ENCODE data around the gene ZNF598. TPM values are rescaled to one million over a fixed set of nuclear protein-coding genes. Genes with fewer than 3 reads are reported as not detected.
A peak's percentile ranks its signal among the peaks of the same experiment; 100 is the strongest.

The ZNF598 gene
- polyA plus RNA-seq, 1 of the 3 experiments (the other 2 are of a cell fraction): 47.8 TPM

DNA sequence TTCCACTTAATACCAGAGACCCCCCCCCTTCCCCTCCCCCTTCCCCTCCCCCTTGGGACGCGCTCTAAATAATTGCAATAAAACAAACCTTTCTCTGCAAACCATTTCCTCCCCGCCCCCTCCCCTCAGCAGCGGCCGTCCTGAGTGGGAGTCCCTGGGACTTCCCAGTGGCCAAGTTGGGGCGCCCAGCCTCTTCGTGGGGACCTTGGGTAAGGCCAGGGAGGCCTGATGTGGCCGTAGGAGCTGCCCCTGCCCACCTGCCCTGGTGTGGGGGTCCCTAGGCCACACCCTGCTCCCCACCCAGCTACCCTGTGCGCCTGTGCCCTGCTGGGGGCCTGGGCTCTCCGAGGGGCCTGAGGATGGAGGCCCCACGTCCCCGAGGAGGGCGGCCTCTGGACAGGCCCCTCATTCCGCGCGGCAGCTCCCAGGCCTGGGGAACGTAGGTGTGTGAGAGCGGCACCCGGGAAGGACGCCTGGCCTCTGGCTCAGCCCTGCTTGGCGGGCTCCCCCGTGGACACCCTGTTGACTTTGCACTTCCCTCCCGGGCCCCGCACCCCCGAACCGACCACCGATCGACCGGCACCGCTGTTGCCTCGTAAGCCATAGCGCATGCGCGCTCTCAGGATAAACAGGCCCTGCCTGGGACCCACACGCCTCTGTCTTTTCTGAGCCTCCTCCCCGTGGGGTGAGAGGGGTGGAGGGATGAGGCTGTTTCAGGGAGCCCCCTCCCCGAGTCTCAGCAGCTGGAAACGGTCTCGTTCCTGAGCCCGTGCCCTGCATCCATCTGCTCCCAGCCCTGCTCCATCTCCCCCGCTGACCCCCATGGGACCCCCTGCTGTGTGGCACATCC is 29.0 kb upstream of the ZNF598 start:
- H3K9ac ChIP-seq: no peak overlapping the region
- H3F3A ChIP-seq (replicated peaks; ENCODE audit: insufficient read depth): peaks cover 6% of the 10 kb centered on the region
- no peaks in the 10 kb centered on the region for H3K9me2 ChIP-seq
- H3K27me3 ChIP-seq (ENCODE audit: insufficient read depth): no peaks in the 10 kb centered on the region
- no peak overlapping the region; the same call in 1 of the 2 replicates for H3K4me2 ChIP-seq
- peaks cover 16% of the 10 kb centered on the region; the same call in 1 of the 2 replicates for H3K79me2 ChIP-seq (ENCODE audit: insufficient read depth)
- H3K9me3 ChIP-seq: no peaks in the 10 kb centered on the region
- ChIA-PET CTCF (interaction anchor here (1.1 to 2.0 kb wide), 4 partner anchors 16 to 114 kb away, joined by 3 to 6 read pairs (median 5); partner anchors contain the start of gene RPL3L), POLR2A (interaction anchor here (1.0 to 2.1 kb wide), 2 partner anchors 9 to 117 kb away, joined by 3 to 10 read pairs; partner anchors contain the start of genes NTHL1, TRAF7 and TSC2)
- no peaks in the 10 kb centered on the region for H4K20me1 ChIP-seq (ENCODE audit: insufficient read depth)
- H2AFZ ChIP-seq (ENCODE audit: low read depth): no peak overlapping the region
- TF ChIP-seq, protein P1, sequence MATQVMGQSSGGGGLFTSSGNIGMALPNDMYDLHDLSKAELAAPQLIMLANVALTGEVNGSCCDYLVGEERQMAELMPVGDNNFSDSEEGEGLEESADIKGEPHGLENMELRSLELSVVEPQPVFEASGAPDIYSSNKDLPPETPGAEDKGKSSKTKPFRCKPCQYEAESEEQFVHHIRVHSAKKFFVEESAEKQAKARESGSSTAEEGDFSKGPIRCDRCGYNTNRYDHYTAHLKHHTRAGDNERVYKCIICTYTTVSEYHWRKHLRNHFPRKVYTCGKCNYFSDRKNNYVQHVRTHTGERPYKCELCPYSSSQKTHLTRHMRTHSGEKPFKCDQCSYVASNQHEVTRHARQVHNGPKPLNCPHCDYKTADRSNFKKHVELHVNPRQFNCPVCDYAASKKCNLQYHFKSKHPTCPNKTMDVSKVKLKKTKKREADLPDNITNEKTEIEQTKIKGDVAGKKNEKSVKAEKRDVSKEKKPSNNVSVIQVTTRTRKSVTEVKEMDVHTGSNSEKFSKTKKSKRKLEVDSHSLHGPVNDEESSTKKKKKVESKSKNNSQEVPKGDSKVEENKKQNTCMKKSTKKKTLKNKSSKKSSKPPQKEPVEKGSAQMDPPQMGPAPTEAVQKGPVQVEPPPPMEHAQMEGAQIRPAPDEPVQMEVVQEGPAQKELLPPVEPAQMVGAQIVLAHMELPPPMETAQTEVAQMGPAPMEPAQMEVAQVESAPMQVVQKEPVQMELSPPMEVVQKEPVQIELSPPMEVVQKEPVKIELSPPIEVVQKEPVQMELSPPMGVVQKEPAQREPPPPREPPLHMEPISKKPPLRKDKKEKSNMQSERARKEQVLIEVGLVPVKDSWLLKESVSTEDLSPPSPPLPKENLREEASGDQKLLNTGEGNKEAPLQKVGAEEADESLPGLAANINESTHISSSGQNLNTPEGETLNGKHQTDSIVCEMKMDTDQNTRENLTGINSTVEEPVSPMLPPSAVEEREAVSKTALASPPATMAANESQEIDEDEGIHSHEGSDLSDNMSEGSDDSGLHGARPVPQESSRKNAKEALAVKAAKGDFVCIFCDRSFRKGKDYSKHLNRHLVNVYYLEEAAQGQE (IDR thresholded peaks at IDR 0.05; ENCODE audit: low read depth, low read length): no peak
- TF ChIP-seq NRF1 (IDR thresholded peaks at IDR 0.05; ENCODE audit: low read depth, low read length) (no peak), RCOR1 (IDR thresholded peaks at IDR 0.05; ENCODE audit: low read length) (no peak), MEF2A (IDR thresholded peaks at IDR 0.05; ENCODE audit: borderline replicate concordance, low read depth) (no peak), ELF1 (IDR thresholded peaks at IDR 0.05) (no peak), MXI1 (IDR thresholded peaks at IDR 0.05; ENCODE audit: low read depth, low read length) (no peak), SMC3 (IDR thresholded peaks at IDR 0.05; ENCODE audit: low read depth, low read length) (no peak), FOXJ3 (CRISPR knock-in tag; IDR thresholded peaks at IDR 0.05) (no peak), EP300 (IDR thresholded peaks at IDR 0.05; ENCODE audit: borderline replicate concordance in 1 of 2, low read depth in 1 of 2, low read length in 1 of 2) (no peak), TCF12 (IDR thresholded peaks at IDR 0.05) (no peak), NFIC (IDR thresholded peaks at IDR 0.05; ENCODE audit: borderline replicate concordance) (no peak), JUND (IDR thresholded peaks at IDR 0.05) (no peak), CHD2 (IDR thresholded peaks at IDR 0.05; ENCODE audit: low read length, partially characterized antibody) (no peak), GATA2 (CRISPR knock-in tag; IDR thresholded peaks at IDR 0.05) (no peak), POLR2AphosphoS5 (IDR thresholded peaks at IDR 0.05; ENCODE audit: low read depth, low read length) (no peak)
- TF ChIP-seq, protein P2, sequence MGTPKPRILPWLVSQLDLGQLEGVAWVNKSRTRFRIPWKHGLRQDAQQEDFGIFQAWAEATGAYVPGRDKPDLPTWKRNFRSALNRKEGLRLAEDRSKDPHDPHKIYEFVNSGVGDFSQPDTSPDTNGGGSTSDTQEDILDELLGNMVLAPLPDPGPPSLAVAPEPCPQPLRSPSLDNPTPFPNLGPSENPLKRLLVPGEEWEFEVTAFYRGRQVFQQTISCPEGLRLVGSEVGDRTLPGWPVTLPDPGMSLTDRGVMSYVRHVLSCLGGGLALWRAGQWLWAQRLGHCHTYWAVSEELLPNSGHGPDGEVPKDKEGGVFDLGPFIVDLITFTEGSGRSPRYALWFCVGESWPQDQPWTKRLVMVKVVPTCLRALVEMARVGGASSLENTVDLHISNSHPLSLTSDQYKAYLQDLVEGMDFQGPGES (IDR thresholded peaks at IDR 0.05; ENCODE audit: low read depth, low read length): no peak
- TF ChIP-seq, protein P3, sequence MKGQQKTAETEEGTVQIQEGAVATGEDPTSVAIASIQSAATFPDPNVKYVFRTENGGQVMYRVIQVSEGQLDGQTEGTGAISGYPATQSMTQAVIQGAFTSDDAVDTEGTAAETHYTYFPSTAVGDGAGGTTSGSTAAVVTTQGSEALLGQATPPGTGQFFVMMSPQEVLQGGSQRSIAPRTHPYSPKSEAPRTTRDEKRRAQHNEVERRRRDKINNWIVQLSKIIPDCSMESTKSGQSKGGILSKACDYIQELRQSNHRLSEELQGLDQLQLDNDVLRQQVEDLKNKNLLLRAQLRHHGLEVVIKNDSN (IDR thresholded peaks at IDR 0.05; ENCODE audit: borderline replicate concordance, low read depth): no peak
- TF ChIP-seq, protein P4, sequence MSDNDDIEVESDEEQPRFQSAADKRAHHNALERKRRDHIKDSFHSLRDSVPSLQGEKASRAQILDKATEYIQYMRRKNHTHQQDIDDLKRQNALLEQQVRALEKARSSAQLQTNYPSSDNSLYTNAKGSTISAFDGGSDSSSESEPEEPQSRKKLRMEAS (IDR thresholded peaks at IDR 0.05; ENCODE audit: low read depth): no peak
- TF ChIP-seq, protein P5, sequence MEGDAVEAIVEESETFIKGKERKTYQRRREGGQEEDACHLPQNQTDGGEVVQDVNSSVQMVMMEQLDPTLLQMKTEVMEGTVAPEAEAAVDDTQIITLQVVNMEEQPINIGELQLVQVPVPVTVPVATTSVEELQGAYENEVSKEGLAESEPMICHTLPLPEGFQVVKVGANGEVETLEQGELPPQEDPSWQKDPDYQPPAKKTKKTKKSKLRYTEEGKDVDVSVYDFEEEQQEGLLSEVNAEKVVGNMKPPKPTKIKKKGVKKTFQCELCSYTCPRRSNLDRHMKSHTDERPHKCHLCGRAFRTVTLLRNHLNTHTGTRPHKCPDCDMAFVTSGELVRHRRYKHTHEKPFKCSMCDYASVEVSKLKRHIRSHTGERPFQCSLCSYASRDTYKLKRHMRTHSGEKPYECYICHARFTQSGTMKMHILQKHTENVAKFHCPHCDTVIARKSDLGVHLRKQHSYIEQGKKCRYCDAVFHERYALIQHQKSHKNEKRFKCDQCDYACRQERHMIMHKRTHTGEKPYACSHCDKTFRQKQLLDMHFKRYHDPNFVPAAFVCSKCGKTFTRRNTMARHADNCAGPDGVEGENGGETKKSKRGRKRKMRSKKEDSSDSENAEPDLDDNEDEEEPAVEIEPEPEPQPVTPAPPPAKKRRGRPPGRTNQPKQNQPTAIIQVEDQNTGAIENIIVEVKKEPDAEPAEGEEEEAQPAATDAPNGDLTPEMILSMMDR (IDR thresholded peaks at IDR 0.05): no peak
- TF ChIP-seq, protein P6, sequence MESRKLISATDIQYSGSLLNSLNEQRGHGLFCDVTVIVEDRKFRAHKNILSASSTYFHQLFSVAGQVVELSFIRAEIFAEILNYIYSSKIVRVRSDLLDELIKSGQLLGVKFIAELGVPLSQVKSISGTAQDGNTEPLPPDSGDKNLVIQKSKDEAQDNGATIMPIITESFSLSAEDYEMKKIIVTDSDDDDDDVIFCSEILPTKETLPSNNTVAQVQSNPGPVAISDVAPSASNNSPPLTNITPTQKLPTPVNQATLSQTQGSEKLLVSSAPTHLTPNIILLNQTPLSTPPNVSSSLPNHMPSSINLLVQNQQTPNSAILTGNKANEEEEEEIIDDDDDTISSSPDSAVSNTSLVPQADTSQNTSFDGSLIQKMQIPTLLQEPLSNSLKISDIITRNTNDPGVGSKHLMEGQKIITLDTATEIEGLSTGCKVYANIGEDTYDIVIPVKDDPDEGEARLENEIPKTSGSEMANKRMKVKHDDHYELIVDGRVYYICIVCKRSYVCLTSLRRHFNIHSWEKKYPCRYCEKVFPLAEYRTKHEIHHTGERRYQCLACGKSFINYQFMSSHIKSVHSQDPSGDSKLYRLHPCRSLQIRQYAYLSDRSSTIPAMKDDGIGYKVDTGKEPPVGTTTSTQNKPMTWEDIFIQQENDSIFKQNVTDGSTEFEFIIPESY (IDR thresholded peaks at IDR 0.05; ENCODE audit: borderline replicate concordance, low read depth): no peak
- H3K4me1 ChIP-seq (ENCODE audit: control insufficient read depth in 1 of 2, insufficient read depth in 2 of 2, low read depth in 1 of 2, low read length in 1 of 2): peaks cover 24 to 74% of the 10 kb centered on the region in 2 experiments; a peak in 3 of 4 replicates
- peak overlapping the region in 1 of 2 experiments; percentile 88; a peak in 2 of 4 replicates for H3K27ac ChIP-seq (ENCODE audit: low read depth in 2 of 2, low read length in 1 of 2)
- DNase-seq: peak; percentile 73
- peaks cover 0 to 14% of the 10 kb centered on the region in 2 experiments for H3K36me3 ChIP-seq (replicated peaks in 1 of 2; ENCODE audit: control insufficient read depth in 1 of 2, insufficient read depth in 2 of 2, low read length in 1 of 2)
- no peak overlapping the region for H3K4me3 ChIP-seq (ENCODE audit: low read depth in 2 of 2, low read length in 1 of 2)
- WGBS (ENCODE audit: low lambda C conversion rate): 85% methylated on average over 32 of the region's 41 CpGs

Measured in SK-N-SH (cell line).